Erythroblast (primary cell): ENCODE measurements around the gene BTBD16.

ENCODE experiments used
- GATA1 ChIP-seq: IDR thresholded peaks from 2 replicates; pipeline ENCODE4 v1.6.1; 2011; ENCODE audit warnings: low read depth, mild to moderate bottlenecking, control low read depth, low read length, moderate library complexity
- POLR2A ChIP-seq: IDR thresholded peaks from 2 replicates; pipeline ENCODE4 v1.6.1; 2011; ENCODE audit warnings: mild to moderate bottlenecking, low read length

DNA sequence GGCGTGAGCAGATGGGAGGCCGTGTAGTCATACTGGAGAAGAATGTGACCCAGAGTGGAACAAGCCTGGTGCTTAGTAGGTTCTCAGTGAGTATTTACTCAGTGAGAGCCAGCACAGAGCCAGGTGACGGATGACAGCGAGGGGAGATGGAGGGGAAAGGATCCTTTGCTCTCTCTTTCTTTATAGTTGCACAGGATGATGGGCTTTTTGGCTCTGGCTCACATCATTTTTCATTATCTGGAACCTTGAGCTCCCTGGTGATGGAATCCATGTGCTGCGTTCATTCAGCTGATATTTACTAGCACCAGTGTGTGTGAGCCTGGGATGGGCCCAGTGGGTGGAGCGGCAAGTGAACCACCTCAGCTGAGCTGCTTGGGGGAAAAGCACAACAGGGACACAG lies 17.2 kb downstream of the BTBD16 start:
- TF ChIP-seq POLR2A: no peak
- no peak for TF ChIP-seq GATA1
